H9 (cell line): ENCODE results near the gene NUMA1. TPM values are rescaled to one million over a fixed set of nuclear protein-coding genes. Genes with fewer than 3 reads are reported as not detected.

ENCODE experiments used
- DNase-seq: peaks from one replicate; pipeline ENCODE4 v3.0.0-alpha.2; 2017
- H2AFZ ChIP-seq: one replicate; pipeline ENCODE4 v1.6.1; 2013; ENCODE audit warnings: mild to moderate bottlenecking, low read length, control low read depth, moderate library complexity
- H2AK5ac ChIP-seq: 2 replicates; pipeline ENCODE4 v1.6.1; 2013; ENCODE audit warnings: low read length, control low read depth, mixed read lengths; ENCODE audit not compliant: insufficient read length
- H2BK120ac ChIP-seq: one replicate; pipeline ENCODE4 v1.6.1; 2013; ENCODE audit warnings: low read depth, mild to moderate bottlenecking, low read length, control low read depth, inconsistent platforms; ENCODE audit not compliant: poor library complexity, severe bottlenecking
- H2BK12ac ChIP-seq: 2 replicates; pipeline ENCODE4 v1.6.1; 2013; ENCODE audit warnings: low read length, control low read depth, mixed read lengths, low read depth; ENCODE audit not compliant: insufficient read length
- H2BK15ac ChIP-seq: 2 replicates; pipeline ENCODE4 v1.6.1; 2013; ENCODE audit warnings: low read depth, low read length, control low read depth
- H2BK20ac ChIP-seq: one replicate; pipeline ENCODE4 v1.6.1; 2013; ENCODE audit warnings: low read depth, mild to moderate bottlenecking, low read length, control low read depth, inconsistent platforms; ENCODE audit not compliant: poor library complexity, severe bottlenecking
- H2BK5ac ChIP-seq: 2 replicates; pipeline ENCODE4 v1.6.1; 2013; ENCODE audit warnings: low read length, control low read depth, mixed read lengths; ENCODE audit not compliant: insufficient read length
- H3K14ac ChIP-seq: 2 replicates; pipeline ENCODE4 v1.6.1; 2013; ENCODE audit warnings: low read length, control low read depth; ENCODE audit not compliant: insufficient read depth
- H3K18ac ChIP-seq: 2 replicates; pipeline ENCODE4 v1.6.1; 2013; ENCODE audit warnings: low read depth, mild to moderate bottlenecking, mixed read lengths, low read length, control low read depth; ENCODE audit not compliant: insufficient read length
- H3K23ac ChIP-seq: 2 replicates; pipeline ENCODE4 v1.6.1; 2013; ENCODE audit warnings: low read length, control low read depth, mixed read lengths, low read depth; ENCODE audit not compliant: insufficient read length
- H3K23me2 ChIP-seq: 2 replicates; pipeline ENCODE4 v1.6.1; 2013; ENCODE audit warnings: low read depth, mild to moderate bottlenecking, mixed read lengths, low read length, control low read depth; ENCODE audit not compliant: insufficient read length, poor library complexity, severe bottlenecking
- H3K27ac ChIP-seq: 2 replicates; pipeline ENCODE4 v1.5.1; 2013; ENCODE audit warnings: low read length, control low read depth, mixed read lengths, low read depth; ENCODE audit not compliant: insufficient read length
- H3K27me3 ChIP-seq: 2 replicates; pipeline ENCODE4 v1.6.1; 2013; ENCODE audit warnings: low read length, control low read depth, inconsistent platforms; ENCODE audit not compliant: insufficient read depth
- H3K4ac ChIP-seq: 2 replicates; pipeline ENCODE4 v1.6.1; 2013; ENCODE audit warnings: low read depth, mild to moderate bottlenecking, control low read depth, inconsistent platforms, low read length, moderate library complexity
- H3K4me1 ChIP-seq: 2 replicates; pipeline ENCODE4 v1.6.1; 2013; ENCODE audit warnings: low read length, control low read depth, inconsistent platforms; ENCODE audit not compliant: insufficient read depth
- H3K4me2 ChIP-seq: 2 replicates; pipeline ENCODE4 v1.6.1; 2013; ENCODE audit warnings: low read length, control low read depth, mixed read lengths; ENCODE audit not compliant: insufficient read length, insufficient read depth
- H3K56ac ChIP-seq: 2 replicates; pipeline ENCODE4 v1.6.1; 2013; ENCODE audit warnings: low read depth, mild to moderate bottlenecking, mixed read lengths, low read length, control low read depth; ENCODE audit not compliant: insufficient read length
- H3K79me1 ChIP-seq: 2 replicates; pipeline ENCODE4 v1.6.1; 2013; ENCODE audit warnings: low read depth, mild to moderate bottlenecking, moderate library complexity, low read length, control low read depth, inconsistent platforms; ENCODE audit not compliant: insufficient read depth, poor library complexity, severe bottlenecking
- H3K79me2 ChIP-seq: 2 replicates; pipeline ENCODE4 v1.6.1; 2013; ENCODE audit warnings: low read length, control low read depth, inconsistent platforms; ENCODE audit not compliant: insufficient read depth
- H3K9ac ChIP-seq: 2 replicates; pipeline ENCODE4 v1.6.1; 2013; ENCODE audit warnings: low read length, control low read depth, mixed read lengths; ENCODE audit not compliant: insufficient read length; ENCODE audit errors: extremely low read depth
- H3K9me3 ChIP-seq: one replicate; pipeline ENCODE4 v1.6.1; 2013; ENCODE audit warnings: low read depth, low read length, inconsistent platforms; ENCODE audit not compliant: control insufficient read depth
- H3T11ph ChIP-seq: one replicate; pipeline ENCODE4 v1.6.1; 2013; ENCODE audit warnings: mild to moderate bottlenecking, low read length, control low read depth, inconsistent platforms
- H4K20me1 ChIP-seq: one replicate; pipeline ENCODE4 v1.6.1; 2013; ENCODE audit not compliant: control insufficient read depth, insufficient read length, insufficient read depth
- H4K5ac ChIP-seq: 2 replicates; pipeline ENCODE4 v1.6.1; 2013; ENCODE audit warnings: low read depth, mild to moderate bottlenecking, mixed read lengths, low read length, control low read depth; ENCODE audit not compliant: insufficient read length
- H4K8ac ChIP-seq: replicated peaks from 2 replicates; pipeline ENCODE4 v1.6.1; 2013; ENCODE audit warnings: low read length, control low read depth, mixed read lengths, low read depth; ENCODE audit not compliant: insufficient read length
- H4K91ac ChIP-seq: 2 replicates; pipeline ENCODE4 v1.6.1; 2013; ENCODE audit warnings: low read depth, mild to moderate bottlenecking, moderate library complexity, mixed read lengths, low read length, control low read depth; ENCODE audit not compliant: insufficient read length
- H3K27ac Mint-ChIP-seq, 3 experiments: 2 replicates in 2 of 3; 3 replicates in 1 of 3; pipeline ENCODE4 v1.8.0; 2020 to 2021; ENCODE audit warnings: mixed read lengths in 3 of 3, mild to moderate bottlenecking in 1 of 3, moderate library complexity in 1 of 3
- H3K27me3 Mint-ChIP-seq: 2 replicates; pipeline ENCODE4 v1.8.0; 2021; ENCODE audit warnings: low read depth, mild to moderate bottlenecking, moderate library complexity, mixed read lengths
- H3K36me3 Mint-ChIP-seq, 3 experiments: 2 replicates in 2 of 3; 3 replicates in 1 of 3; pipeline ENCODE4 v1.8.0; 2020 to 2021; ENCODE audit warnings: low read depth in 3 of 3, mixed read lengths in 3 of 3; ENCODE audit not compliant: insufficient read depth in 1 of 3
- H3K4me1 Mint-ChIP-seq, 2 experiments: 2 replicates each; pipeline ENCODE4 v1.8.0; 2020; ENCODE audit warnings: mixed read lengths in 2 of 2
- H3K4me3 Mint-ChIP-seq, 2 experiments: 2 replicates in 1 of 2; 3 replicates in 1 of 2; pipeline ENCODE4 v1.8.0; 2020 to 2021; ENCODE audit warnings: mild to moderate bottlenecking in 2 of 2, mixed read lengths in 2 of 2, moderate library complexity in 1 of 2
- H3K9me3 Mint-ChIP-seq, 2 experiments: 2 replicates in 1 of 2; 3 replicates in 1 of 2; pipeline ENCODE4 v1.8.0; 2020; ENCODE audit warnings: mild to moderate bottlenecking in 2 of 2, mixed read lengths in 2 of 2, moderate library complexity in 1 of 2
- WGBS: extraction: QIAGEN DNeasy Blood & Tissue Kit; methylation state at CpG from one replicate; pipeline ENCODE4 v1.1.7; 2013; ENCODE audit warnings: missing lambda C conversion rate, low lambda C conversion rate, mixed read lengths; ENCODE audit not compliant: insufficient read length; ENCODE audit errors: extremely low coverage; 5-methylcytosine and 5-hydroxymethylcytosine counted together
- total RNA-seq: library from RNA; stranded (reverse); gene quantifications from 2 replicates; pipeline ENCODE4 v1.2.1, GENCODE V29; 2021
- TF ChIP-seq, protein P1 (sequence below): fragments of 200-600 bp; sonication (generic); conservative IDR thresholded peaks from 3 replicates; pipeline ENCODE4 v1.8.0; 2021; ENCODE audit warnings: antibody characterized with exemption, mild to moderate bottlenecking

NUMA1 gene
- total RNA-seq, 1 experiment from 2014 or later, result 136 TPM

DNA sequence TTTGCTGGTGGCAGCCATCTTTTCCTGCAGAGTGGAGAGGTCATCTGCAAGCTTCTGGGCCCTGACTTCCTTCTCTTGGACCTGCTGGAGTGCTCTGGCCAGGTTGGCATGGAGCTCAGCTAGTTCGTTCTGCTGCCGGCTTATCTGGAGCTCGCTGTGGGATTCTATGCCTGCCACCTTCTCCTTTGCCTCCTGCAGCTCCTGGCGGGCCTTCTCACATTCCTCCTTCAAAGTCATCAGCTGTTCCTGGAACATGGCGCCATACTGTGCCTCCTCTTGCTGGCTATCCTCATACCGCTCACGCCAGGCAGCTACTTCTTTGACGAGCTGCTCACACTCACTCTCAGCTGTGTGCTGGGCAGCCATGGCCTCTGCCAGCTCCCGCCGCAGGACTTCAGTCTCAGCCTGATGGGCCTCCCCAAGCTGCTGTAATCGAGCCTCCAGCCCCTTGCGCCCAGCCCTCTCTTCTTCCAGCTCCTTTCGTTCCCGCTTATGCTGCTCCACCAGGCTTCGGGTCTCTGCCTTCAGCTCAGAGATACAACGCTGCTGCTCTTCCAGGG, 65.5 kb downstream of the NUMA1 start:
- H3K9ac ChIP-seq, result no peak overlapping the region
- H3K79me1 ChIP-seq, result no peaks in the 10 kb centered on the region
- no peak overlapping the region for H3K56ac ChIP-seq
- H3T11ph ChIP-seq, result no peak overlapping the region
- H2BK15ac ChIP-seq, result no peak overlapping the region
- H3K4ac ChIP-seq, result no peak overlapping the region
- no peaks in the 10 kb centered on the region for H3K23me2 ChIP-seq
- WGBS, result no CpG with 5 or more reads among the region's 16 CpGs
- Mint-ChIP-seq H3K4me3 (no peak overlapping the region), H3K27ac (peak overlapping the region in 2 of 3 experiments; percentile 49 to 76; a peak in 4 of 7 replicates), H3K27me3 (peaks cover 2% of the 10 kb centered on the region; the same call in 1 of the 2 replicates), H3K9me3 (no peaks in the 10 kb centered on the region), H3K4me1 (no peaks in the 10 kb centered on the region), H3K36me3 (peaks cover 55 to 95% (median 94%) of the 10 kb centered on the region in 3 experiments)
- no peak overlapping the region for H2AK5ac ChIP-seq
- no peak overlapping the region for H3K27ac ChIP-seq
- H4K20me1 ChIP-seq, result no peaks in the 10 kb centered on the region
- no peaks in the 10 kb centered on the region for H3K79me2 ChIP-seq
- TF ChIP-seq, protein P1, sequence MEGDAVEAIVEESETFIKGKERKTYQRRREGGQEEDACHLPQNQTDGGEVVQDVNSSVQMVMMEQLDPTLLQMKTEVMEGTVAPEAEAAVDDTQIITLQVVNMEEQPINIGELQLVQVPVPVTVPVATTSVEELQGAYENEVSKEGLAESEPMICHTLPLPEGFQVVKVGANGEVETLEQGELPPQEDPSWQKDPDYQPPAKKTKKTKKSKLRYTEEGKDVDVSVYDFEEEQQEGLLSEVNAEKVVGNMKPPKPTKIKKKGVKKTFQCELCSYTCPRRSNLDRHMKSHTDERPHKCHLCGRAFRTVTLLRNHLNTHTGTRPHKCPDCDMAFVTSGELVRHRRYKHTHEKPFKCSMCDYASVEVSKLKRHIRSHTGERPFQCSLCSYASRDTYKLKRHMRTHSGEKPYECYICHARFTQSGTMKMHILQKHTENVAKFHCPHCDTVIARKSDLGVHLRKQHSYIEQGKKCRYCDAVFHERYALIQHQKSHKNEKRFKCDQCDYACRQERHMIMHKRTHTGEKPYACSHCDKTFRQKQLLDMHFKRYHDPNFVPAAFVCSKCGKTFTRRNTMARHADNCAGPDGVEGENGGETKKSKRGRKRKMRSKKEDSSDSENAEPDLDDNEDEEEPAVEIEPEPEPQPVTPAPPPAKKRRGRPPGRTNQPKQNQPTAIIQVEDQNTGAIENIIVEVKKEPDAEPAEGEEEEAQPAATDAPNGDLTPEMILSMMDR, result no peak
- H2BK20ac ChIP-seq, result no peak overlapping the region
- H3K9me3 ChIP-seq, result no peaks in the 10 kb centered on the region
- no peak overlapping the region for H2BK12ac ChIP-seq
- H3K27me3 ChIP-seq, result no peaks in the 10 kb centered on the region
- no peak overlapping the region for H2BK120ac ChIP-seq
- no peak overlapping the region for H3K23ac ChIP-seq
- H2AFZ ChIP-seq, result no peak overlapping the region
- H4K5ac ChIP-seq, result no peak overlapping the region
- H3K14ac ChIP-seq, result no peak overlapping the region
- H3K4me2 ChIP-seq, result no peak overlapping the region
- DNase-seq, result no peak
- H2BK5ac ChIP-seq, result no peak overlapping the region
- H4K8ac ChIP-seq, result no peak overlapping the region
- no peaks in the 10 kb centered on the region for H3K4me1 ChIP-seq
- H4K91ac ChIP-seq, result no peak overlapping the region
- H3K18ac ChIP-seq, result no peak overlapping the region
